ENCODE results near the gene ERCC6L2. TPM values are rescaled to one million over a fixed set of nuclear protein-coding genes. Genes with fewer than 3 reads are reported as not detected.

The ERCC6L2 gene
- total and polyA plus RNA-seq, 2 experiments from 2014 or later = 33.5 to 80.6 TPM

DNA sequence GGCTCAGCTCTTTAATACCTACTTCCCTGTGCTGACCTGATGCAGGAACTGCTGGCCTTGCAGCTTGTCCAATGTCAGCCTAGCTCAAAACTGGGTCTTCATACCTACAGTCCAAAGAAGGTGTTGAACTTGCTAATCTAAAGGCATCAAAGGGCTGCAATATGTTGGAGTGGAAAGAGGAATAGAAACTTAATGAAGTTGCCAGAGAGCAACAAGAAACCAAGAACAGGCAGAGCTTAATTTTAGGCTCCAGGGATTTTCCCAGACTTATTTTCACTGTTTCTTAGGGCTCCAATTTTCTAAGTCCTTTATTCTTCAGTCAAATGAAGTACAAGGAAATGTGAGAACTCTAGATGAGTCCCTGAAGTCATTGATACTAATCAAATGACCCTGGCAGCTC lies 17.6 kb upstream of the ERCC6L2 start:
- H3K4me1 Mint-ChIP-seq = peaks cover 16% of the 10 kb centered on the region
- no peak overlapping the region for H2AFZ ChIP-seq
- H3K27ac Mint-ChIP-seq = no peak overlapping the region
- H3K36me3 Mint-ChIP-seq (ENCODE audit: low read depth) = 0 out of 3 replicates have a peak, but pooled peaks cover 3% of the 10 kb centered on the region
- H3K27ac ChIP-seq (ENCODE audit: low read depth) = no peak overlapping the region
- H3K79me2 ChIP-seq (replicated peaks; ENCODE audit: insufficient read depth) = no peaks in the 10 kb centered on the region
- no peaks in the 10 kb centered on the region for H3K27me3 Mint-ChIP-seq (ENCODE audit: insufficient read depth, low read depth, poor library complexity)
- ATAC-seq = no peak
- DNase-seq (ENCODE audit: low spot score) = no peak
- H3K4me1 ChIP-seq (ENCODE audit: insufficient read depth) = no peaks in the 10 kb centered on the region
- no peak overlapping the region for H3K4me2 ChIP-seq
- H3K9me3 Mint-ChIP-seq = no peaks in the 10 kb centered on the region
- no peaks in the 10 kb centered on the region for H3K36me3 ChIP-seq (ENCODE audit: insufficient read depth)
- no peak overlapping the region for H3K4me3 ChIP-seq
- H3F3A ChIP-seq (replicated peaks; ENCODE audit: low read depth) = no peaks in the 10 kb centered on the region
- H3K27me3 ChIP-seq (ENCODE audit: insufficient read depth) = no peaks in the 10 kb centered on the region
- no peaks in the 10 kb centered on the region for H3K9me2 ChIP-seq (ENCODE audit: insufficient read depth)
- H3K4me3 Mint-ChIP-seq = no peak overlapping the region
- TF ChIP-seq ZNF462 (CRISPR knock-in tag; IDR thresholded peaks at IDR 0.05) (no peak), STAT1 (IDR thresholded peaks at IDR 0.05; ENCODE audit: unreplicated experiment) (no peak), ZNF331 (CRISPR knock-in tag; IDR thresholded peaks at IDR 0.05; ENCODE audit: low read depth) (no peak), NANOG (IDR thresholded peaks at IDR 0.05; ENCODE audit: borderline replicate concordance) (no peak), JUNB (IDR thresholded peaks at IDR 0.05; ENCODE audit: unreplicated experiment) (no peak), POLR2AphosphoS5 (IDR thresholded peaks at IDR 0.05; ENCODE audit: low read depth) (no peak), EZH2 (IDR thresholded peaks at IDR 0.05; ENCODE audit: low read depth, unreplicated experiment) (no peak), ZNF114 (CRISPR knock-in tag; IDR thresholded peaks at IDR 0.05) (no peak), CTCF (conservative IDR thresholded peaks at IDR 0.05; ENCODE audit: low read depth in 2 of 2) (no peak), EZH2phosphoT487 (IDR thresholded peaks at IDR 0.05; ENCODE audit: unreplicated experiment) (no peak), CREB1 (CRISPR knock-in tag; IDR thresholded peaks at IDR 0.05; ENCODE audit: low read depth) (no peak)
- TF ChIP-seq, protein P1, sequence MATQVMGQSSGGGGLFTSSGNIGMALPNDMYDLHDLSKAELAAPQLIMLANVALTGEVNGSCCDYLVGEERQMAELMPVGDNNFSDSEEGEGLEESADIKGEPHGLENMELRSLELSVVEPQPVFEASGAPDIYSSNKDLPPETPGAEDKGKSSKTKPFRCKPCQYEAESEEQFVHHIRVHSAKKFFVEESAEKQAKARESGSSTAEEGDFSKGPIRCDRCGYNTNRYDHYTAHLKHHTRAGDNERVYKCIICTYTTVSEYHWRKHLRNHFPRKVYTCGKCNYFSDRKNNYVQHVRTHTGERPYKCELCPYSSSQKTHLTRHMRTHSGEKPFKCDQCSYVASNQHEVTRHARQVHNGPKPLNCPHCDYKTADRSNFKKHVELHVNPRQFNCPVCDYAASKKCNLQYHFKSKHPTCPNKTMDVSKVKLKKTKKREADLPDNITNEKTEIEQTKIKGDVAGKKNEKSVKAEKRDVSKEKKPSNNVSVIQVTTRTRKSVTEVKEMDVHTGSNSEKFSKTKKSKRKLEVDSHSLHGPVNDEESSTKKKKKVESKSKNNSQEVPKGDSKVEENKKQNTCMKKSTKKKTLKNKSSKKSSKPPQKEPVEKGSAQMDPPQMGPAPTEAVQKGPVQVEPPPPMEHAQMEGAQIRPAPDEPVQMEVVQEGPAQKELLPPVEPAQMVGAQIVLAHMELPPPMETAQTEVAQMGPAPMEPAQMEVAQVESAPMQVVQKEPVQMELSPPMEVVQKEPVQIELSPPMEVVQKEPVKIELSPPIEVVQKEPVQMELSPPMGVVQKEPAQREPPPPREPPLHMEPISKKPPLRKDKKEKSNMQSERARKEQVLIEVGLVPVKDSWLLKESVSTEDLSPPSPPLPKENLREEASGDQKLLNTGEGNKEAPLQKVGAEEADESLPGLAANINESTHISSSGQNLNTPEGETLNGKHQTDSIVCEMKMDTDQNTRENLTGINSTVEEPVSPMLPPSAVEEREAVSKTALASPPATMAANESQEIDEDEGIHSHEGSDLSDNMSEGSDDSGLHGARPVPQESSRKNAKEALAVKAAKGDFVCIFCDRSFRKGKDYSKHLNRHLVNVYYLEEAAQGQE (IDR thresholded peaks at IDR 0.05; ENCODE audit: unreplicated experiment) = no peak
- TF ChIP-seq, protein P2, sequence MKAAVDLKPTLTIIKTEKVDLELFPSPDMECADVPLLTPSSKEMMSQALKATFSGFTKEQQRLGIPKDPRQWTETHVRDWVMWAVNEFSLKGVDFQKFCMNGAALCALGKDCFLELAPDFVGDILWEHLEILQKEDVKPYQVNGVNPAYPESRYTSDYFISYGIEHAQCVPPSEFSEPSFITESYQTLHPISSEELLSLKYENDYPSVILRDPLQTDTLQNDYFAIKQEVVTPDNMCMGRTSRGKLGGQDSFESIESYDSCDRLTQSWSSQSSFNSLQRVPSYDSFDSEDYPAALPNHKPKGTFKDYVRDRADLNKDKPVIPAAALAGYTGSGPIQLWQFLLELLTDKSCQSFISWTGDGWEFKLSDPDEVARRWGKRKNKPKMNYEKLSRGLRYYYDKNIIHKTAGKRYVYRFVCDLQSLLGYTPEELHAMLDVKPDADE (IDR thresholded peaks at IDR 0.05) = no peak
- no peaks in the 10 kb centered on the region for H4K20me1 ChIP-seq (replicated peaks; ENCODE audit: insufficient read depth)
